OCI-LY1 (cell line): ENCODE results near the gene SPATA7.
A peak's percentile ranks its signal among the peaks of the same experiment; 100 is the strongest.

ENCODE experiments used
- H2AFZ ChIP-seq: fragments of 200-600 bp; sonication (generic), shearing (Covaris generic); 2 replicates; pipeline ENCODE4 v1.6.0; 2014; ENCODE audit warnings: antibody characterized with exemption, mild to moderate bottlenecking, low read length
- H3F3A ChIP-seq: fragments of 200-600 bp; sonication (generic), shearing (Covaris generic); 2 replicates; pipeline ENCODE4 v1.6.0; 2014; ENCODE audit warnings: mild to moderate bottlenecking, antibody characterized with exemption, low read length, moderate library complexity; ENCODE audit not compliant: insufficient read depth
- H3K27ac ChIP-seq: fragments of 200-600 bp; sonication (generic); 2 replicates; pipeline ENCODE4 v1.5.1; 2014; ENCODE audit warnings: low read length, mixed run types, mild to moderate bottlenecking, low read depth; ENCODE audit not compliant: poor library complexity, severe bottlenecking
- H3K27me3 ChIP-seq: fragments of 200-600 bp; sonication (generic); 2 replicates; pipeline ENCODE4 v1.6.0; 2014; ENCODE audit warnings: antibody characterized with exemption, mild to moderate bottlenecking, low read length, moderate library complexity; ENCODE audit not compliant: insufficient read depth
- H3K36me3 ChIP-seq: fragments of 200-600 bp; sonication (generic); 2 replicates; pipeline ENCODE4 v1.6.1; 2014; ENCODE audit warnings: mild to moderate bottlenecking, antibody characterized with exemption, low read length, moderate library complexity, mixed read lengths; ENCODE audit not compliant: insufficient read depth
- H3K4me1 ChIP-seq: fragments of 200-600 bp; sonication (generic); 2 replicates; pipeline ENCODE4 v1.5.1; 2014; ENCODE audit warnings: mild to moderate bottlenecking, low read length, moderate library complexity; ENCODE audit not compliant: insufficient read depth, severe bottlenecking
- H3K4me2 ChIP-seq: fragments of 200-600 bp; sonication (generic), shearing (Covaris generic); 2 replicates; pipeline ENCODE4 v1.6.1; 2014; ENCODE audit warnings: low read length
- H3K4me3 ChIP-seq: fragments of 200-600 bp; sonication (generic); 2 replicates; pipeline ENCODE4 v1.5.1; 2014; ENCODE audit warnings: low read length, low read depth, mild to moderate bottlenecking, mixed read lengths; ENCODE audit not compliant: poor library complexity, severe bottlenecking
- H3K79me2 ChIP-seq: fragments of 200-600 bp; shearing (Covaris generic); 2 replicates; pipeline ENCODE4 v1.6.1; 2016; ENCODE audit warnings: mixed run types, low read length, mixed read lengths; ENCODE audit not compliant: insufficient read depth
- H3K9ac ChIP-seq: fragments of 200-600 bp; sonication (generic), shearing (Covaris generic); 2 replicates; pipeline ENCODE4 v1.6.1; 2014; ENCODE audit warnings: mild to moderate bottlenecking, low read length, mixed read lengths
- H3K9me2 ChIP-seq: fragments of 200-600 bp; sonication (generic), shearing (Covaris generic); 2 replicates; pipeline ENCODE4 v1.6.1; 2014; ENCODE audit warnings: low read depth, mild to moderate bottlenecking, low read length, mixed read lengths
- H3K9me3 ChIP-seq: fragments of 200-600 bp; shearing (Covaris generic); 2 replicates; pipeline ENCODE4 v1.6.1; 2014; ENCODE audit warnings: low read length, mixed read lengths
- H4K20me1 ChIP-seq: fragments of 200-600 bp; sonication (generic), shearing (Covaris generic); 2 replicates; pipeline ENCODE4 v1.6.0; 2016; ENCODE audit warnings: mild to moderate bottlenecking, low read length; ENCODE audit not compliant: insufficient read depth
- CTCF ChIP-seq: fragments of 200-600 bp; sonication (generic), shearing (Covaris generic); IDR thresholded peaks from 2 replicates; pipeline ENCODE4 v1.5.1; 2017; ENCODE audit warnings: mild to moderate bottlenecking, antibody characterized with exemption, low read length, moderate library complexity, mixed read lengths
- EZH2 ChIP-seq: fragments of 200-600 bp; sonication (generic), shearing (Covaris generic); IDR thresholded peaks from 2 replicates; pipeline ENCODE4 v1.8.0; 2017; ENCODE audit warnings: borderline replicate concordance, mixed run types, mild to moderate bottlenecking, antibody characterized with exemption, low read length, moderate library complexity, mixed read lengths

Gene SPATA7

GRCh38 chr14:88386256-88386794 lies 868 bp downstream of the SPATA7 start:
- Histone ChIP-seq H3K9me2 (no peaks in the 10 kb centered on the region), H3K79me2 (no peaks in the 10 kb centered on the region), H2AFZ (no peak overlapping the region), H3F3A (no peaks in the 10 kb centered on the region), H3K27ac (no peak overlapping the region), H3K9ac (peak overlapping the region; percentile 67), H4K20me1 (no peaks in the 10 kb centered on the region), H3K4me3 (peak overlapping the region; percentile 94), H3K27me3 (no peaks in the 10 kb centered on the region), H3K4me2 (peak overlapping the region; percentile 77), H3K9me3 (no peaks in the 10 kb centered on the region), H3K36me3 (no peaks in the 10 kb centered on the region), H3K4me1 (peaks cover 15% of the 10 kb centered on the region)
- TF ChIP-seq EZH2, result no peak
- no peak for TF ChIP-seq CTCF

GRCh38 chr14:88388741-88389282 lies 3.4 kb downstream of the SPATA7 start:
- no peak overlapping the region for H3K9ac ChIP-seq
- no peaks in the 10 kb centered on the region for H3K36me3 ChIP-seq
- H3K27ac ChIP-seq, result no peak overlapping the region
- no peaks in the 10 kb centered on the region for H4K20me1 ChIP-seq
- H3K4me1 ChIP-seq, result peaks cover 15% of the 10 kb centered on the region
- H3K9me3 ChIP-seq, result no peaks in the 10 kb centered on the region
- H2AFZ ChIP-seq, result no peak overlapping the region
- H3K4me3 ChIP-seq, result no peak overlapping the region
- no peaks in the 10 kb centered on the region for H3K9me2 ChIP-seq
- no peaks in the 10 kb centered on the region for H3F3A ChIP-seq
- no peak overlapping the region for H3K4me2 ChIP-seq
- no peaks in the 10 kb centered on the region for H3K27me3 ChIP-seq
- TF ChIP-seq EZH2 (no peak), CTCF (no peak)
- no peaks in the 10 kb centered on the region for H3K79me2 ChIP-seq

- Histone ChIP-seq H3K9me3 (no peaks in the 10 kb centered on the region), H3K27me3 (no peaks in the 10 kb centered on the region), H3F3A (no peaks in the 10 kb centered on the region), H3K4me2 (no peak overlapping the region), H3K9me2 (no peaks in the 10 kb centered on the region), H3K4me3 (no peak overlapping the region), H4K20me1 (no peaks in the 10 kb centered on the region), H3K27ac (no peak overlapping the region), H3K36me3 (no peaks in the 10 kb centered on the region), H3K9ac (no peak overlapping the region), H3K4me1 (no peaks in the 10 kb centered on the region), H3K79me2 (no peaks in the 10 kb centered on the region), H2AFZ (no peak overlapping the region)
- TF ChIP-seq CTCF (no peak), EZH2 (no peak)
These were observed 7.2 kb downstream of the SPATA7 start for GRCh38 chr14:88392609-88393008.
